NB4 (cell line): ENCODE data around the gene CMYA5.
"Not testable (repeated sequence)": the region's sequence is repeated elsewhere in the genome, so short reads cannot be mapped to it uniquely, and the experiment has no call there.

Experiments used
- CTCF ChIP-seq: IDR thresholded peaks from one replicate; pipeline ENCODE4 v1.5.1; 2012; ENCODE audit warnings: low read depth, low read length
- POLR2A ChIP-seq: IDR thresholded peaks from 2 replicates; pipeline ENCODE4 v1.6.1; 2011; ENCODE audit warnings: mild to moderate bottlenecking; ENCODE audit not compliant: insufficient read length; ENCODE audit errors: extremely low read depth

- not testable (repeated sequence) for TF ChIP-seq CTCF, POLR2A
Observed at GRCh38 chr5:79784741-79785140, 95.1 kb downstream of the CMYA5 start.
